Stimulated activated naive CD4-positive, alpha-beta T cell (primary cell): ENCODE data around the gene SPEF2.
A peak's percentile ranks its signal among the peaks of the same experiment; 100 is the strongest.

Experiments
- DNase-seq, 6 experiments: peaks; one replicate each; lab custom pipeline; 2025; lab: John Stamatoyannopoulos, UW

SPEF2 gene, protein sequence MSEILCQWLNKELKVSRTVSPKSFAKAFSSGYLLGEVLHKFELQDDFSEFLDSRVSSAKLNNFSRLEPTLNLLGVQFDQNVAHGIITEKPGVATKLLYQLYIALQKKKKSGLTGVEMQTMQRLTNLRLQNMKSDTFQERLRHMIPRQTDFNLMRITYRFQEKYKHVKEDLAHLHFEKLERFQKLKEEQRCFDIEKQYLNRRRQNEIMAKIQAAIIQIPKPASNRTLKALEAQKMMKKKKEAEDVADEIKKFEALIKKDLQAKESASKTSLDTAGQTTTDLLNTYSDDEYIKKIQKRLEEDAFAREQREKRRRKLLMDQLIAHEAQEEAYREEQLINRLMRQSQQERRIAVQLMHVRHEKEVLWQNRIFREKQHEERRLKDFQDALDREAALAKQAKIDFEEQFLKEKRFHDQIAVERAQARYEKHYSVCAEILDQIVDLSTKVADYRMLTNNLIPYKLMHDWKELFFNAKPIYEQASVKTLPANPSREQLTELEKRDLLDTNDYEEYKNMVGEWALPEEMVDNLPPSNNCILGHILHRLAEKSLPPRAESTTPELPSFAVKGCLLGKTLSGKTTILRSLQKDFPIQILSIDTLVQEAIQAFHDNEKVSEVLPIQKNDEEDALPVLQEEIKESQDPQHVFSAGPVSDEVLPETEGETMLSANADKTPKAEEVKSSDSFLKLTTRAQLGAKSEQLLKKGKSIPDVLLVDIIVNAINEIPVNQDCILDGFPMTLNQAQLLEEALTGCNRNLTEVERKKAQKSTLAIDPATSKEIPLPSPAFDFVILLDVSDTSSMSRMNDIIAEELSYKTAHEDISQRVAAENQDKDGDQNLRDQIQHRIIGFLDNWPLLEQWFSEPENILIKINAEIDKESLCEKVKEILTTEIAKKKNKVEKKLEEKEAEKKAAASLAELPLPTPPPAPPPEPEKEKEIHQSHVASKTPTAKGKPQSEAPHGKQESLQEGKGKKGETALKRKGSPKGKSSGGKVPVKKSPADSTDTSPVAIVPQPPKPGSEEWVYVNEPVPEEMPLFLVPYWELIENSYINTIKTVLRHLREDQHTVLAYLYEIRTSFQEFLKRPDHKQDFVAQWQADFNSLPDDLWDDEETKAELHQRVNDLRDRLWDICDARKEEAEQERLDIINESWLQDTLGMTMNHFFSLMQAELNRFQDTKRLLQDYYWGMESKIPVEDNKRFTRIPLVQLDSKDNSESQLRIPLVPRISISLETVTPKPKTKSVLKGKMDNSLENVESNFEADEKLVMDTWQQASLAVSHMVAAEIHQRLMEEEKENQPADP (N-terminal part only)

GRCh38 chr5:35617435-35618303, at the start of gene SPEF2:
Gene SPEF2 (plus strand): TSS chr5:35617863. CDS start chr5:35617998, 135 bp downstream.
- DNase-seq: peak; percentile 58 to 83 (median 67)

DNA sequence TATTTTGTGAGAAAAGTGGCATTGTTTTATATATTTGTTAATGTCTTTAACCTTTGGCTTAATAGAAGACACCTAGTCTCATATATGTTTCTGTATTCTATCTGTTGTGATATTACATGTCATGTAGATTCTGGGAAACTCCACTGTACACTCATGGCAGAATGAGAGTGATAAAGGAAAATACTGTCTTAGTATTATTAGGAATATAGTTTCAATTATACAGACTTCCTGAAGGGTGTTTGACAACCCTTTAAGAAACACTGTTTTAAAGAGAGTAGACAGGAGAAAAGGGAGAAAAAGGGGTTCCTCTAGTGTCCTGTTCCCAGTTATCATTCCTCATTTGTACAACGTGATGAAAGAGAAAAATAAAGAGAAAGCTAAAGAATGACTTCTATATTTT, 42.1 kb upstream of the SPEF2 start:
- DNase-seq: no peak

- no peak for DNase-seq
Observed at GRCh38 chr5:35587419-35587818, 30.2 kb upstream of the SPEF2 start.

GRCh38 chr5:35593338-35593737, 24.3 kb upstream of the SPEF2 start:
- DNase-seq: no peak

- no peak for DNase-seq
Observed at GRCh38 chr5:35598707-35599370, 18.8 kb upstream of the SPEF2 start.

DNA sequence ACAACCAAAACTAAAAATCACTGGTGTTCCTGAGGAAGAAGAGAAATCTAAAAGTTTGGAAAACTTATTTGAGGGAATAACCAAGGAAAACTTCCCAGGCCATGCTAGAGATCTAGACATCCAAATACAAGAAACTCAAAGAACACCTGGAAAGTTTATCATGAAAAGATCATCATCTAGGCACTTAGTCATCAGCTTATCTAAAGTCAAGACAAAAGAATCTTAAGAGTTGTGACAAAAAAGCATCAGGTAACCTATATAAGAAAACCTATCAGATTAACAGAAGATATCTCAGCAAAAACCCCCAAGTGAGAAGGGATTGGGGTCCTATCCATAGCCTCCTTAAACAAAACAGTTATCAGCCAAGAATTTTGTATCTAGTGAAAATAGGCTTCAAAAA, 17.1 kb upstream of the SPEF2 start:
- no peak for DNase-seq

DNA sequence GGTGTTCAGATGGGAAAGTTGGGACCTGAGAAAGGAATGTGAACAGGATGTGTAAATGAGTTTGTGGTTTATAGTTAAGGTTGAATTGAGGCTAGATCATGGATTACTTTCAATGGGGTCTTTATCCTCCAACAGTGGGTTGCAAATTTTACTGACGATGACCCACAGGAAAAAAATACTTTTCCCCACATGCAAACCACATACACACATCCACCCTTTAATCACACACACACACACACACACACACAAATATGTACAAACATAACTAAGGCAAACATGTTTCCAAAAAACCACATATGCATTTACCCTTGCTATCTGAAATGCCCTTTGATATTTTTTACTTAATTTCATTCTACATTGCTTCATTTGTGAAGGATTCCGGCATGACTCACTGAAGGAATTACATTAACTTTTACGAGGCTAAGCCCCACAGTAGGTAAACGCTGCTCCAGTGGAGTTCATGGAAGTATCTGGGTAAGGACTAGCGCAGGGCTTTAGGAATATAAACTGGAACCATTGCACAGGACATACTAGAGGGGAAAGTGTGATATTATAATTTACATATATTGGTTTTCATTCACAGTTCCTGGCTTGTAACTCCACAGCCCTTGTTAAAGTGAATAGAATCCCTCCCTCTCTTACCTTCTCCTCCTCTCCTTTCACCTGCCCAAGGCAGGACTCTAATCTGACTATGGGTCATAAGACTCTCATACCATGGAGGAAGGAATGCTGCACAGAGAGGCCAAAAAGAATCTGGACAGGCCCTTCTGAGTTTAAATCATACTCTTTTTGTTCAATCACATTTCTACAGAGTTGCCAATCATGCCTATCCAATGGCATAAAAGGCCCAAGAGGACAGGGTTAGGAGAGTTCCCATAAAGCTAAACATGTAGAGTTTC, 8.5 kb upstream of the SPEF2 start:
- DNase-seq: no peak

GRCh38 chr5:35617060-35617434, 616 bp upstream of the SPEF2 start:
- no peak for DNase-seq

DNA sequence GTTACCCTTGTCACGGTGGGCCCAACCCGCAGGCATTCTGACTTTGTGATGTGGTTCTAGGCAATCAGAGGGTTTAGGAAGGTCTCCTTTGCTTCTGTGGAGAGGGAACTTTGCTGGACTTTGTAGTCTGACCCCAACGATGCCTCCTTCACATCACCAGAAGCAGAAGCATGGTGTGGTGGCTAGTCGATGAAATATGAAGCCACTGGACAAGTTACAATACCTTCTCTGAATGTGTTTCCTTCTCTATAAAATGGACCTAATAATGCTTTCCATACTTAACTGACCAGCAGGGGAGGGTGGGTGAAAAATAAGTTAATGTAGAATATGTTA, 607 bp downstream of the SPEF2 start:
- DNase-seq: no peak

- DNase-seq: no peak
Observed at GRCh38 chr5:35618781-35619180, 1.1 kb downstream of the SPEF2 start.

GRCh38 chr5:35622974-35623373, 5.3 kb downstream of the SPEF2 start:
- no peak for DNase-seq

- DNase-seq: no peak
Observed at GRCh38 chr5:35623991-35624390, 6.3 kb downstream of the SPEF2 start.

GRCh38 chr5:35626108-35626507, 8.4 kb downstream of the SPEF2 start:
- no peak for DNase-seq

DNA sequence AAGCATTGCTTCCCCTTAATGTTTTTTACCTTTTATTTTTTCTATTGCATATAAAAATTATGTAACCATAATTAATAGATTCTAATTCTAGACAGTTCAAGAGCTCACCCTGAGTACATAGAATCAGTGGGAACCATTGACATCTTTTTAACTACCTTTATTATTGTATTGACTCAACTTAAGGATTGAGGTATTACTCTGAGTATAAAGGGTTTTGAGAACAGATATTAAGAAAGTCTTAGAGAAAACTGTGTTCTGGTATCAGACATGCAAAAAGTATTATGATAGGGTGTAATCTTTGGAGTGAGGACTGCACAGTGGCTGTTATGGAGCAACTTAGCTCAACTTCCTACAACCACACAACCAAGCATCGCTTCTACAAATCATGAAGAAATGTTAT, 8.9 kb downstream of the SPEF2 start:
- DNase-seq: no peak

DNA sequence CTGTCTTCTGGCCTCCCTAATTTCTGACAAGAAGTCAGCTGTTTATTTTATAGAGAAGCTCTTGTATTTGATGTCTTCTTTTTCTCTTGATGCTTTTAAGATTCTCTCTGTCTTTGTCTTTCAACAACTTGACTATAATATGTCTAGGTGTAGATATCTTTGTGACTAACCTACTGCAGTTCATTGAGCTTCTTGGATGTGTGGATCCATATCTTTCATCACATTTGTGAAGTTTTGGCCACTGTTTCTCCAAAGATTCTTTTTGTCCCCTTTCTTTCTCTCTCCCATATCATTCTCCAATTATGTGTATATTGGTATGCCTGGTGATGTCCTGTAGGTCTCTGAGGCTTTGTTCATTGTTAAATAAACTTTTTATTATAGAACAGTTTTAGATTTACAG, 16.7 kb downstream of the SPEF2 start:
- DNase-seq: no peak

GRCh38 chr5:35640623-35641022, 23.0 kb downstream of the SPEF2 start:
- no peak for DNase-seq

DNA sequence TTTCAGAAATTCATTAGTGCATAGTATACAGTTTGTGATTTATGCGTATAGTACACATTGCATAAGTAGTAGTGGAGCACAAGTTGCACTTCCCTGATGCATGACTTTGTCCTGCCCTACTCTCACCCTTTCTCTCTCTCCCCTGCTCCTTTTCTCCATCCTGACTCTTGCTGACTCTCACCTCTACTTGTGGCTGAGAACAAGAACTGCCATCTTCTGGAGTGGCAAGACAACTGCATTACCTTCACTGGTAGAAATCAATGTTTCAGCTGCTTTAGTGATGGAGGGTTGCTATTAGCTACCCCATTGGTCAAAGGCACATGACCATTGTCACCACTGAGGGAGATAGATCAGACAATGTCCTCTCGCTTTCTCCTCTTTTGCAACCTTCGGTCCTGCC, 26.9 kb downstream of the SPEF2 start:
- DNase-seq: no peak

DNA sequence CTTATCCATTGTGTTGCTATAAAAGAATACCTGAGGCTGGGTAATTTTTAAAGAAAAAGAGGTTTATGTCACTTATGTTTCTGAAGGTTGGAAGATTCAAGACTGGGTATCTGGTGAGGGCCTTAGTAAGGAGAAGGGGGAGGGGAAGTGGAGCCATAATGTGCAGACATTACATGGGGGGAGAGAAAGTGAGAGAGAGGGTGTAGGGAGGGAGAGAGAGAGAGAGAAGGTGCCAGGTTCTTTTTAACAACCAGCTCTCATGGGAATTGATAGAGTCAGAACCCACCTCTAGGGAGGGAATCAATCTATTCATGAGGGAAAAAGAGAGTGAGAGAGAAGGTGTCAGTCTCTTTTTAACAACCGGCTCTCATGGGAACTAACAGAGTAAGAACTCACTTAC, 29.5 kb downstream of the SPEF2 start:
- no peak for DNase-seq

DNA sequence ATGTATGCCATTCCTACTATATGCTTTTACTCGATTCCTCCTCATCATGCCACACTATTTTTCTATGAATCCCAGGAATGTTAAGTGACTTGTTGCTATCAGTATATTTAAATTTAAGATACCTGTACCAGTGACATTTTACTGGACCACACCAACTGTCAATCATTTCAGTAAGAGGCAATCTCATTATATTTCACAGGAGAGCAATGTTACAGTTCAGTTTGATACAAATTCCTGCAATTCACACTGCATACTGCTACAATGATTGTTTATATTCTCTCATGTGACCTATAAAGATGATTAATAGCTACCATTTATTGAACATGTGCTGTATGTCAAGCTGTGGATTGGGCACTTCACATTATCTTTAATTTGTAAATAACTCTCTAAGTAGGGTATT, 30.0 kb downstream of the SPEF2 start:
- DNase-seq: no peak
